T-cell (primary cell): ENCODE data around the gene CLEC4M. TPM values are rescaled to one million over a fixed set of nuclear protein-coding genes. Genes with fewer than 3 reads are reported as not detected.
"Not testable (repeated sequence)": the region's sequence is repeated elsewhere in the genome, so short reads cannot be mapped to it uniquely, and the experiment has no call there.

Source experiments
- ATAC-seq, 4 experiments: fragments of 200-7000 bp in 3 of 4; fragments of 150-1000 bp in 1 of 4; cut with Tn5 transposase; replicated peaks in 1 of 4; 1 replicate in 3 of 4; 2 replicates in 1 of 4; pipeline ENCODE4 v1.10.0; 2021; ENCODE audit warnings: moderate library complexity in 3 of 4, mild to moderate bottlenecking in 2 of 4, moderate number of reproducible peaks in 1 of 4
- CTCF ChIA-PET, 2 donors: fragments of 300-600 bp; sonication (Branson Sonifier 250); formaldehyde crosslinking; loops; one replicate each; lab custom pipeline; 2022; ENCODE audit warnings: antibody characterized with exemption in 2 of 2; lab: Charles Lee
- POLR2A ChIA-PET, 2 donors: fragments of 300-600 bp; sonication (Branson Sonifier 250); formaldehyde crosslinking; loops; one replicate each; lab custom pipeline; 2022; ENCODE audit warnings: antibody characterized with exemption in 2 of 2; lab: Charles Lee
- DNase-seq, 35 experiments: peaks; one replicate each; pipeline versions ENCODE4 v3.0.0 to v3.0.0-alpha.2; 2013 to 2023
- H3K27ac ChIP-seq: one replicate; pipeline ENCODE4 v1.5.1; 2013; ENCODE audit warnings: low read length
- H3K27me3 ChIP-seq, 2 experiments: replicated peaks in 1 of 2; 1 replicate in 1 of 2; 2 replicates in 1 of 2; pipeline versions ENCODE4 v1.6.1 to v1.7.0; 2013; ENCODE audit warnings: low read length in 1 of 2, mixed read lengths in 1 of 2; ENCODE audit not compliant: control insufficient read depth in 2 of 2, insufficient read depth in 2 of 2; ENCODE audit errors: extremely low read depth in 1 of 2
- H3K36me3 ChIP-seq, 2 donors: 1 replicate in 1 of 2; 2 replicates in 1 of 2; pipeline versions ENCODE4 v1.6.1 to v1.7.0; 2013; ENCODE audit warnings: low read length in 1 of 2; ENCODE audit not compliant: control insufficient read depth in 2 of 2, insufficient read depth in 1 of 2; ENCODE audit errors: extremely low read depth in 1 of 2
- H3K4me1 ChIP-seq, 2 experiments: 1 replicate in 1 of 2; 2 replicates in 1 of 2; pipeline versions ENCODE4 v1.6.1 to v1.7.0; 2013; ENCODE audit warnings: low read length in 2 of 2, mixed read lengths in 1 of 2; ENCODE audit not compliant: insufficient read depth in 2 of 2, control insufficient read depth in 1 of 2; ENCODE audit errors: extremely low read depth in 1 of 2
- H3K4me3 ChIP-seq, 2 donors: 1 replicate in 1 of 2; 2 replicates in 1 of 2; pipeline versions ENCODE4 v1.5.1 to v1.7.0; 2013; ENCODE audit warnings: mild to moderate bottlenecking in 2 of 2, low read length in 1 of 2, moderate library complexity in 1 of 2; ENCODE audit not compliant: control insufficient read depth in 1 of 2; ENCODE audit errors: extremely low read depth in 1 of 2
- H3K9me3 ChIP-seq: 2 replicates; pipeline ENCODE4 v1.7.0; 2013
- H3K27ac Mint-ChIP-seq, 2 donors: one replicate each; pipeline ENCODE4 v1.8.0; 2020 to 2021; ENCODE audit warnings: mild to moderate bottlenecking in 2 of 2, mixed read lengths in 2 of 2
- H3K27me3 Mint-ChIP-seq, 2 donors: one replicate each; pipeline ENCODE4 v1.8.0; 2021 to 2022; ENCODE audit warnings: mixed read lengths in 2 of 2
- H3K36me3 Mint-ChIP-seq: one replicate; pipeline ENCODE4 v1.8.0; 2021; ENCODE audit warnings: mixed read lengths
- H3K4me1 Mint-ChIP-seq, 3 donors: one replicate each; pipeline ENCODE4 v1.8.0; 2020 to 2022; ENCODE audit warnings: mixed read lengths in 3 of 3, mild to moderate bottlenecking in 1 of 3
- H3K4me3 Mint-ChIP-seq, 3 donors: one replicate each; pipeline ENCODE4 v1.8.0; 2020 to 2022; ENCODE audit warnings: mild to moderate bottlenecking in 3 of 3, mixed read lengths in 3 of 3, moderate library complexity in 3 of 3
- H3K9me3 Mint-ChIP-seq, 3 donors: one replicate each; pipeline ENCODE4 v1.8.0; 2020 to 2022; ENCODE audit warnings: mixed read lengths in 3 of 3
- WGBS: methylation state at CpG from one replicate; pipeline ENCODE4 v1.1.5; 2013; ENCODE audit warnings: missing lambda C conversion rate; ENCODE audit not compliant: insufficient coverage; 5-methylcytosine and 5-hydroxymethylcytosine counted together
- total RNA-seq, 35 experiments: library from RNA in 6 of 35; stranded (reverse) in 6 of 35; fragments of 120-200 nt in 1 of 35; gene quantifications; one replicate each; pipeline versions ENCODE4 v1.2.1 to v1.2.4 and lab custom pipeline; 2013 to 2026

Gene CLEC4M
- total RNA-seq, 5 donors from 2014 or later (not counting 1 experiment from before 2014, with no cell fraction given) = 0.20 to 0.30 TPM; not detected in 3

GRCh38 chr19:7765043-7765442 is 2.0 kb downstream of the CLEC4M start:
- CTCF ChIA-PET, H3K27me3 Mint-ChIP-seq, H3K4me3 Mint-ChIP-seq, H3K9me3 ChIP-seq, ATAC-seq, H3K27ac Mint-ChIP-seq, DNase-seq, H3K27ac ChIP-seq, H3K9me3 Mint-ChIP-seq, H3K36me3 Mint-ChIP-seq, H3K4me3 ChIP-seq, H3K4me1 ChIP-seq, POLR2A ChIA-PET, H3K36me3 ChIP-seq: not testable (repeated sequence)
- peaks cover 0 to 40% of the 10 kb centered on the region in 2 experiments for H3K27me3 ChIP-seq
- H3K4me1 Mint-ChIP-seq = peaks cover 8 to 10% (median 8%) of the 10 kb centered on the region in 3 donors
- 92% methylated on average over 2 of the region's 2 CpGs for whole genome bisulfite sequencing

DNA sequence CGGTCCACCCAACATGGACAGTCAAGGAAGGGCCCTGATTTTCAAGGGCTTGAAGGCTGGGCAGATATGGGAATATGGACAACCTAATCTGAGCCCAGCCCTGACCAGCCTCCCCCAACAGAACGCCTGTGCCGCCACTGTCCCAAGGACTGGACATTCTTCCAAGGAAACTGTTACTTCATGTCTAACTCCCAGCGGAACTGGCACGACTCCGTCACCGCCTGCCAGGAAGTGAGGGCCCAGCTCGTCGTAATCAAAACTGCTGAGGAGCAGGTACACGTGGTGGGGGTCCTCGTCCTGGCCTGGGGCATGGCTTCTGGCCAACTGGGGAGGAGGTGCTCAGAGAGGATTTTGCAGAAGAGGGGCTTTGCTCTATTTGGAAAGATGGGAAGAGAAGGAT is 3.5 kb downstream of the CLEC4M start:
- WGBS = 86% methylated on average over 11 of the region's 11 CpGs
- ATAC-seq (no peak), DNase-seq (no peak)
- H3K4me3 Mint-ChIP-seq = no peak overlapping the region
- no peaks in the 10 kb centered on the region for H3K9me3 Mint-ChIP-seq
- Histone ChIP-seq H3K4me1 (no peaks in the 10 kb centered on the region), H3K4me3 (no peak overlapping the region), H3K27me3 (peaks cover 0 to 27% of the 10 kb centered on the region in 2 experiments), H3K27ac (no peak overlapping the region), H3K36me3 (no peaks in the 10 kb centered on the region), H3K9me3 (no peaks in the 10 kb centered on the region)
- POLR2A ChIA-PET = no interaction called here
- no peaks in the 10 kb centered on the region for H3K36me3 Mint-ChIP-seq
- CTCF ChIA-PET = no interaction called here
- H3K4me1 Mint-ChIP-seq = peaks cover 8 to 10% (median 10%) of the 10 kb centered on the region in 3 donors
- H3K27me3 Mint-ChIP-seq = peaks cover 0 to 5% of the 10 kb centered on the region in 2 donors
- H3K27ac Mint-ChIP-seq = no peak overlapping the region

DNA sequence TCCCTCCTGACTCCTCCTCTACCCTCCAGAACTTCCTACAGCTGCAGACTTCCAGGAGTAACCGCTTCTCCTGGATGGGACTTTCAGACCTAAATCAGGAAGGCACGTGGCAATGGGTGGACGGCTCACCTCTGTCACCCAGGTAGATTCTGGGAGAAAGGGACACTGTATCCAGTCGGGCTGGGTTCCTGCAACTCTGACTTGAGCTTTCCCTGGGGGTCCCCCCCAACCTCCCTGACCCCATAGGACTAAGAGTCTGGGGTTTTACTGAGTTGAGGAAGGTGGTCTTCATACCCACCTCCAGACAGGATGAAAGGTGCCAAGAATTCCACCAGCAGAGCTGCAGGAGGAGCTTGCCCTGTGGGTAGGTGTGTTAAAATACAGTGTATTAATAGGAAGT is 4.4 kb downstream of the CLEC4M start:
- H3K4me1 Mint-ChIP-seq = peaks cover 14 to 16% (median 15%) of the 10 kb centered on the region in 3 donors
- DNase-seq (no peak), ATAC-seq (no peak)
- no peak overlapping the region for H3K27ac Mint-ChIP-seq
- H3K27me3 Mint-ChIP-seq = peaks cover 0 to 4% of the 10 kb centered on the region in 2 donors
- peaks cover 0 to 24% of the 10 kb centered on the region in 2 experiments for H3K27me3 ChIP-seq
- no peaks in the 10 kb centered on the region for H3K9me3 Mint-ChIP-seq
- no peak overlapping the region for H3K4me3 ChIP-seq
- H3K36me3 Mint-ChIP-seq = no peaks in the 10 kb centered on the region
- no peaks in the 10 kb centered on the region for H3K36me3 ChIP-seq
- no peak overlapping the region for H3K27ac ChIP-seq
- 83% methylated on average over 2 of the region's 4 CpGs for whole genome bisulfite sequencing
- H3K4me1 ChIP-seq = peaks cover 0 to 3% of the 10 kb centered on the region in 2 experiments
- ChIA-PET CTCF (no interaction called here), POLR2A (no interaction called here)
- no peak overlapping the region for H3K4me3 Mint-ChIP-seq
- H3K9me3 ChIP-seq = no peaks in the 10 kb centered on the region

- H3K36me3 Mint-ChIP-seq = no peaks in the 10 kb centered on the region
- Histone ChIP-seq H3K27ac (no peak overlapping the region), H3K9me3 (no peaks in the 10 kb centered on the region), H3K36me3 (no peaks in the 10 kb centered on the region), H3K27me3 (peaks cover 0 to 16% of the 10 kb centered on the region in 2 experiments), H3K4me3 (no peak overlapping the region), H3K4me1 (peaks cover 0 to 12% of the 10 kb centered on the region in 2 experiments)
- no CpG with 5 or more reads among the region's 2 CpGs for WGBS
- peaks cover 0 to 2% of the 10 kb centered on the region in 2 donors for H3K27me3 Mint-ChIP-seq
- no peaks in the 10 kb centered on the region for H3K9me3 Mint-ChIP-seq
- no peak for ATAC-seq
- H3K27ac Mint-ChIP-seq = no peak overlapping the region
- no peak overlapping the region for H3K4me3 Mint-ChIP-seq
- ChIA-PET POLR2A (no interaction called here), CTCF (interaction anchor here in 1 of 2 donors (0.8 kb wide), 1 partner anchor 112 kb away, joined by 4 read pairs; no protein-coding TSS in a partner anchor)
- peaks cover 14 to 16% (median 16%) of the 10 kb centered on the region in 3 donors for H3K4me1 Mint-ChIP-seq
- DNase-seq = no peak
Observed at GRCh38 chr19:7769171-7769570, 6.1 kb downstream of the CLEC4M start.

DNA sequence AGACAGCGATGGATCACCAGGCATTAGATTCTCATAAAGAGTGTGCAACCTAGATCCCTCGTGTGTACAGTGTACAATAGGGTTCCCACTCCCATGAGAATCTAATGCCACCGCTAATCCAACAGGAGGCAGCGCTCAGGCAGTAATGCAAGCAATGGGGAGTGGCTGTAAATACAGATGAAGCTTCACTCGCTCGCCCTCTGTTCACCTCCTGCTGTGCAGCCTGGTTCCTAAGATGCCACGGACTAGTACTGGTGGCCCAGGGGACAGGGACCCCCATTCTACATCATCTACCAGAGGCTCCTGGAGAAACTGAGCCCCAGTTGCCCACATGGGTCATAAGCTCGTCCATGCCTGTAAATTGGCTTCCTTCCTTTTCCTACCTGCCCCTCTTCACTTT is 8.0 kb downstream of the CLEC4M start:
- no peaks in the 10 kb centered on the region for H3K36me3 ChIP-seq
- no peak overlapping the region for H3K27ac Mint-ChIP-seq
- ATAC-seq (no peak), DNase-seq (no peak)
- peaks cover 0 to 13% of the 10 kb centered on the region in 2 experiments for H3K27me3 ChIP-seq
- H3K9me3 Mint-ChIP-seq = no peaks in the 10 kb centered on the region
- no peak overlapping the region for H3K27ac ChIP-seq
- H3K4me1 Mint-ChIP-seq = peaks cover 14 to 16% (median 16%) of the 10 kb centered on the region in 3 donors
- WGBS = 86% methylated on average over 2 of the region's 8 CpGs
- ChIA-PET POLR2A (no interaction called here), CTCF (no interaction called here)
- H3K4me3 Mint-ChIP-seq = no peak overlapping the region
- H3K4me3 ChIP-seq = no peak overlapping the region
- no peaks in the 10 kb centered on the region for H3K9me3 ChIP-seq
- peaks cover 0 to 2% of the 10 kb centered on the region in 2 donors for H3K27me3 Mint-ChIP-seq
- peaks cover 0 to 12% of the 10 kb centered on the region in 2 experiments for H3K4me1 ChIP-seq
- no peaks in the 10 kb centered on the region for H3K36me3 Mint-ChIP-seq

DNA sequence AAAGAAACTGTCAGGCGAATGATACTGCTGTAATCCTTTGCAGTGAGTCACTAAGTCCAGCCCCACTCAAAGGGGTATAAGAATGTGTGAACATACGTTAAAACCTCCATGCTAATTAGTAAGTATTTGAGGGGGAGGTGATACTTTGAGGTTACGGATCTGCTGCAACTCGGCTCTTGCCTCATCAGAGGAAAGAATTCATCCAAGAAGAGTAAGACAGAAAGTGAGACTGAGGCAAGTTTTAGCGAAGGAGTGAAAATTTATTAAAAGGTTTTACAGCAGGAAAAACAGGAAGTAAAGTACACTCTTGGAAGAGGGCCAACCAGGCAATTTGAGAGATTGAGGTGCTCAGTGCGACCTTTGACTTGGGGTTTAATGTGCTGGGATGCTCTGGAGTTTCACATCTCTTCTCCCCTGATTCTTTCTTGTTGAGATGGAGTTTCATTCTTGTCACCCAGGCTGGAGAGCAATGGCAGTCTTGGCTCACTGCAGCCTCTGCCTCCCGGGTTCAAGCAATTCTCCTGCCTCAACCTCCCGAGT is 9.8 kb downstream of the CLEC4M start:
- H3K4me1 Mint-ChIP-seq = peaks cover 14 to 16% (median 16%) of the 10 kb centered on the region in 3 donors
- Histone ChIP-seq H3K4me3 (no peak overlapping the region), H3K4me1 (peaks cover 0 to 12% of the 10 kb centered on the region in 2 experiments), H3K9me3 (no peaks in the 10 kb centered on the region), H3K27ac (peak overlapping the region; percentile 34), H3K27me3 (peaks cover 0 to 5% of the 10 kb centered on the region in 2 experiments), H3K36me3 (no peaks in the 10 kb centered on the region)
- ChIA-PET POLR2A (no interaction called here), CTCF (no interaction called here)
- DNase-seq = peak in 2 of 35 experiments; percentile 14 to 42
- no peaks in the 10 kb centered on the region for H3K9me3 Mint-ChIP-seq
- no peaks in the 10 kb centered on the region for H3K27me3 Mint-ChIP-seq
- H3K4me3 Mint-ChIP-seq = peak overlapping the region; percentile 31 to 41 (median 34)
- peak; percentile 70 to 85 (median 80) for ATAC-seq
- peak overlapping the region; percentile 36 to 82 for H3K27ac Mint-ChIP-seq
- WGBS = 3% methylated on average over 4 of the region's 8 CpGs
- no peaks in the 10 kb centered on the region for H3K36me3 Mint-ChIP-seq
